ENCODE measurements around the gene OR52N1. TPM values are rescaled to one million over a fixed set of nuclear protein-coding genes. Genes with fewer than 3 reads are reported as not detected.

Gene OR52N1
- total RNA-seq, 1 donor from 2014 or later = not detected

- H3K36me3 ChIP-seq = no peaks in the 10 kb centered on the region
- DNase-seq (no peak), ATAC-seq (no peak)
- TF ChIP-seq CTCF (IDR thresholded peaks at IDR 0.05) = no peak
- no peaks in the 10 kb centered on the region for H3K9me3 ChIP-seq
- intact Hi-C loops (cut with DNase I) = loop anchor here (10.0 kb wide), 1 partner anchor 339 kb away; no protein-coding TSS in a partner anchor
- no peak overlapping the region for H3K4me3 ChIP-seq
- no peak overlapping the region for H3K27ac ChIP-seq
- no peaks in the 10 kb centered on the region for H3K27me3 ChIP-seq
- H3K4me1 ChIP-seq = no peaks in the 10 kb centered on the region
Observed at GRCh38 chr11:5803982-5804381, 12.9 kb upstream of the OR52N1 start.

- ATAC-seq (no peak), DNase-seq (no peak)
- H3K27ac ChIP-seq = no peak overlapping the region
- TF ChIP-seq CTCF (IDR thresholded peaks at IDR 0.05) = no peak
- intact Hi-C loops (cut with DNase I) = no loop called here
- no peaks in the 10 kb centered on the region for H3K4me1 ChIP-seq
- no peaks in the 10 kb centered on the region for H3K36me3 ChIP-seq
- no peaks in the 10 kb centered on the region for H3K27me3 ChIP-seq
- no peaks in the 10 kb centered on the region for H3K9me3 ChIP-seq
- no peak overlapping the region for H3K4me3 ChIP-seq
Observed at GRCh38 chr11:5796541-5796940, 5.5 kb upstream of the OR52N1 start.

- Histone ChIP-seq H3K4me1 (no peaks in the 10 kb centered on the region), H3K9me3 (no peaks in the 10 kb centered on the region), H3K4me3 (no peak within 1 kb of the TSS), H3K36me3 (no peaks in the 10 kb centered on the region), H3K27ac (no peak within 1 kb of the TSS), H3K27me3 (no peaks in the 10 kb centered on the region)
- intact Hi-C loops (cut with DNase I) = no loop called here
- DNase-seq (no peak), ATAC-seq (no peak)
- no peak for TF ChIP-seq CTCF (IDR thresholded peaks at IDR 0.05)
Observed at GRCh38 chr11:5783255-5783654, 7.8 kb downstream of the OR52N1 start, which contains the start of gene OR52N5. Gene OR52N5 (minus strand): TSS chr11:5783355. CDS start chr11:5778634, 4,721 bp downstream.

- Histone ChIP-seq H3K4me1 (no peaks in the 10 kb centered on the region), H3K36me3 (no peaks in the 10 kb centered on the region), H3K27ac (no peak overlapping the region), H3K4me3 (no peak overlapping the region), H3K9me3 (no peaks in the 10 kb centered on the region), H3K27me3 (no peaks in the 10 kb centered on the region)
- DNase-seq (no peak), ATAC-seq (no peak)
- no peak for TF ChIP-seq CTCF (IDR thresholded peaks at IDR 0.05)
- intact Hi-C loops (cut with DNase I) = no loop called here
Observed at GRCh38 chr11:5767056-5767455, 24.0 kb downstream of the OR52N1 start.

- no peak for ATAC-seq
Observed at GRCh38 chr11:5753943-5754342, 37.1 kb downstream of the OR52N1 start, which contains the start of gene OR52N4. Gene OR52N4 (plus strand): TSS chr11:5754243. CDS start chr11:5754741, 498 bp downstream.

More at GRCh38 chr11:5753943-5754342, 37.1 kb downstream of the OR52N1 start, which contains the start of gene OR52N4:
- Histone ChIP-seq H3K4me3 (no peak within 1 kb of the TSS), H3K4me1 (no peaks in the 10 kb centered on the region), H3K36me3 (no peaks in the 10 kb centered on the region), H3K27me3 (no peaks in the 10 kb centered on the region), H3K27ac (no peak within 1 kb of the TSS), H3K9me3 (no peaks in the 10 kb centered on the region)
- no peak for TF ChIP-seq CTCF (IDR thresholded peaks at IDR 0.05)
- intact Hi-C loops (cut with DNase I) = no loop called here
- DNase-seq = no peak

Data from upper lobe of right lung (tissue), 1 donor.